Stimulated activated CD4-positive, alpha-beta T cell treated with anti-CD3 and anti-CD28 coated beads, Interleukin-1b, Interleukin-23, amount 100 ng/mL, for 4 hours (primary cell): Measurements from ENCODE around the gene WDR76.
"Not testable (repeated sequence)": the region's sequence is repeated elsewhere in the genome, so short reads cannot be mapped to it uniquely, and the experiment has no call there.

Experiments used
- DNase-seq, 2 donors: peaks; one replicate each; pipeline ENCODE4 v3.0.0-alpha.2; 2020; ENCODE audit warnings: low read depth in 2 of 2

The WDR76 gene

DNA sequence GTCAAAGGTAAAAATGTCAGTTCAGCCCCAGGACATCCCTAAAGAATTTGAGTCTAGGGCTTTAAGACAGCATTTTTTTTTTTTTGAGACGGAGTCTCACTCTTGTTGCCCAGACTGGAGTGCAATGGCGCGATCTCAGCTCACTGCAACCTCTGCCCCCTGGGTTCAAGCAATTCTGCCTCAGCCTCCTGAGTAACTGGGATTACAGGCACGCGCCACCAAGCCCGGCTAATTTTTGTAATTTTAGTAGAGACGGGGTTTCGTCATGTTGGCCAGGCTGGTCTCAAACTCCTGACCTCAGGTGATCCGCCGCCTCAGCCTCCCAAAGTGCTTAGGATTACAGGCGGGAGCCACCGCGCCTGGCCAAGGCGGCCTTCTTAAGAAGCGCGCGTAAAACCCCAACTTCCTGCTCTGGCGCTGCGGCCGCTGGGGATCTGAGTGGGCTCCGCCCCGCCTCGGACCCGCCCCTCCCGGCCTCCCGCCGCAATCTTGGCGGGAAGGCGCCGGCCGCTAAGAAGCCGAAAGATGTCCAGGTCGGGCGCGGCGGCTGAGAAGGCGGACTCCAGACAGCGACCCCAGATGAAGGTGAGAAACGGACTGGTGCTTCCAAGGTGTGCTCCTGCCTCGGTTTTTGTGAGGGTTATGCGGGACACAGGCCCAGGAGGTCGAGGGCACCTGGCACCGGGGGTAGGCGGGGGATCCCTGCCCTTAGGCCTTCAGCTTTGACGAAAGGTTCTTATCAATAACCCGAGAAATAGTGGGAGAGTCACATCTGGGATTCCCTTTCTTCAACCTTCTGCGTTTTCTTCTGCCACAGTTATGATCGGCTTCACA lies at the start of gene WDR76:
WDR76 (plus strand) TSS at position 495 of the 834 bp plus-strand sequence; CDS start at position 526, 31 bp downstream.
- DNase-seq, result peak; percentile 33 to 68

DNA sequence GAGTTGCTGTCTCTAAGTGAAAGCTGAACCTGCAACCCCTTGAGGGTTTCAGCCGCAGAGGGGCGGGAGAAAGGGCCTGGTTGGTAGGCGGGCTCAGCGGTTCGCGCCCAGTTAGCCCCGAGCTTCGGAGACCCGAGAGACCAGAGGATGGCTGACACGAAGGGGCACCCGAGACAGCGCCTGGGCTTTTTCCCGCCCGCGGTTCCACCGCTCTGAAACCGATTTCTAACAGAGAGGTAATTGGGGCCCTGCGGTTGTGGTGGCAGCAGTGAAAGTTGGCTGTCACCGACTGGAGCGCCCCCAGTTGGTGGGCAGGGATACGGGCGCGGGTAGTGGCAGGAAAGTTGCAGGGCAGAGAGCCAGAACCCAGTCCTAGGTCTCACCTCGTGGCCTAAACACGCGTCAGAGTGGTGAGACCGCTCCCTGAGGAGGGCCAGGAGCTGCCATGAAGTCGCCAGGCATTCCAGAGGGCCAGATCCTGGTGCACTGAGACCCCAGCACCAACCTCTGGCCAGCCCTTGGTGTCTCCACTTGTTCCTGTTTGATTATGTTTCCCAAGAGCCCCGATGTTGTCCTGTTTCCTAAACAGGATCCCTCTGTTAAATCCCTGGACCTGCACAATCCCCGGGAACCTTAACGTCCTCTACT lies 49.4 kb upstream of the WDR76 start:
- peak; percentile 70 to 72 for DNase-seq

DNA sequence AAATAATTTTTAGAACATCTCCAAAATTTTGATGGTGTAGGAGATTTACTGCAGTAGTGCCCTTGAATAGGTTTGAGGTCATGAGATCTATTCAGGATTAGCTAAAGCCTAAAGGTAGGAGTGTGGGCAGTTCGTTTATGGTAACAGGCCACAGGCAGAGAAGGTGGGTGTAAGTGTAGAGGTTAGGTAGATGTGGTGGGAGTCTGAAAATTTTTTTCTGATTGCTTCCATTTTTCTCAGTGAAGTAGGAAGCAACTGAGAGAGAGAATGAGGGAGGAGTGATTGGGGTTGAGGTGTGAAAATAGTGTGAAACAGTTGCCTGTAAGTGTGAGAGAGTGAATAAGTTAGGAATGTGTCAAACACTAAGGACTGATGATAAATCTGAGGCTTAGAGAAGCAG lies 47.8 kb upstream of the WDR76 start:
- DNase-seq, result no peak

DNA sequence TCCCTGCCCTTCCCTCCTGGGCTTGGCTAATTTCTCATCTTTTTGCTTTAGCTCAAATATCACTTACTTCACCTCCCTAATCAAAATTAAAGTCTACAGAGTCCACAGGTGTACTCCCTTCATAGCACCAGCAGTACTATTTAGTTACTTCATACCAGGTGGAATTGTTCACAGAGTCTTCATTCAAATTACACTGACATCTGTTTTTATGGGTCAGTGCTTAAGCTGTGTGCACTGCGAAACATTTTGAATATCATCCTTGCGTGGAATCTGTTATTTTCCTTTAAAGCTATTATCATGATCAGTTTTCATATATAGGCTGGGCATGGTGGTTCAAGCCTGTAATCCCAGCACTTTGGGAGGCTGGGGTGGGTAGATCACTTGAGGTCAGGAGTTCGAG lies 37.4 kb upstream of the WDR76 start:
- no peak for DNase-seq

DNA sequence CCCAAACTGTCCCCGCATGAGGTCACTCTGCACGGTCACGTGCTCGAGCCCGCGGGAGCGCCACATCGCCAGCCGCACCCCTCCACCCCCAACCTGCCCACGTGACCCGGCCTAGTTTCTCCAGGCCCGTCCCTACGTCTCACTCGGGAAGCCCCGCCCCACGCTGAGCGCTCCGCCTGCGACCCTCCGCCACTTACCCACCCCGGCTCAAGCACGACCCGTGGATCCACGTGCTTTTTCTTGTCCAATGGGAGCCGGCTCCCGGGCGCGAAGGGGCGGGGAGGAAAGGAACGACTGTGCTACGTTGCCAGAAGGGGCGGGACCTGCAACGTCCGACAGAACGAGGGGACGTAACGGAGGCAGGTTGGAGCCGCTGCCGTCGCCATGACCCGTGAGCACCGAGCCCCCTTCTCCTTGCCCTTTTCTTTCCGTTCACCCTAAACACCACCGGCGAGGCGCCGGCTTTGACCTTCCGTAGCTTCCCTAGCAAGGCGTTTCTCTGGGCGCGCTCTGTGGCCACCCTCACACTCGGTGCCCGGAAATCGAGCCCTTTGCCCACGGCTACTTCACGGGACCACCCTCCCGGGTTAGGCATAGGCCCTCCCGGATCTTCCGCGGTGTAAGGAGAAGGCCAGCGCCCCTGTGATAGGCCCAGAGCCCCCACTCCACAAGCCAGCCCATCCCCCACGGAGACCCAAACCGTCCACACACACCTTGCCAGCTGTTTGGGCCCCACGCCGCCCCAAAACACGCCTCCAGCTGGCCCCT lies 34.6 kb upstream of the WDR76 start, which contains the start of gene SERF2:
SERF2 (plus strand) TSS at position 328 of the 768 bp plus-strand sequence; CDS start at position 385, 57 bp downstream.
- DNase-seq, result peak; percentile 99

DNA sequence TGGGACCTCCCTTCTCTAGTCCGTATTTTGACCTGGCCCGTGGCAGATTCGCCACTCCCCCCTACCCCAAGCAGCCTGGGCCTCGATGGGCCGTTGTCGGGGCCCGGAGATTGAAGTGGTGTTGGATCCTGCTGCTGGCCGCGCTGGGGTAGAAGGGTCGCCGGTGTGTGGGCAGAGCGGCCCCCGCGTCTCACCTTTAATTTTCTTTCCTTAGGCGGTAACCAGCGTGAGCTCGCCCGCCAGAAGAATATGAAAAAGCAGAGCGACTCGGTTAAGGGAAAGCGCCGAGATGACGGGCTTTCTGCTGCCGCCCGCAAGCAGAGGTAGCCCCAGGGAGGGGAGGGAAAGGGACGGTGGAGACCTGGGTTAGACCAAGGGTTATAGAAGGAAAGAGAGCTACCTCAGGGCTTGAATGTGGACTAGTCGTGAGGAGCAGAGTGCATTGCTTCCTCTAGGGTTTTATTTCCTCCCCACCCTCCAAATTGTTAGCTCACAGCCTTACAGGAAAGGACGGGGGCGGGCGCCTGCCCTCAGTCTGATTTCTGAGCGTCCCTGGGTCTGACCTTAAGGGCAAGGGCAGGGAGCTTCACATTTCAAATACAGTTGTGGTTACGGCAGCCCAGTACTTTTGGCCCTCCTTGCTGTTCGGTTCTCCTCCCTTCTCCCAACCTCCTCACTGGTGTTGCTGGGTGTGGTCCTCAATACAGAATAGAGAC lies 33.9 kb upstream of the WDR76 start:
- peak in 1 of 2 donors; percentile 27 for DNase-seq

DNA sequence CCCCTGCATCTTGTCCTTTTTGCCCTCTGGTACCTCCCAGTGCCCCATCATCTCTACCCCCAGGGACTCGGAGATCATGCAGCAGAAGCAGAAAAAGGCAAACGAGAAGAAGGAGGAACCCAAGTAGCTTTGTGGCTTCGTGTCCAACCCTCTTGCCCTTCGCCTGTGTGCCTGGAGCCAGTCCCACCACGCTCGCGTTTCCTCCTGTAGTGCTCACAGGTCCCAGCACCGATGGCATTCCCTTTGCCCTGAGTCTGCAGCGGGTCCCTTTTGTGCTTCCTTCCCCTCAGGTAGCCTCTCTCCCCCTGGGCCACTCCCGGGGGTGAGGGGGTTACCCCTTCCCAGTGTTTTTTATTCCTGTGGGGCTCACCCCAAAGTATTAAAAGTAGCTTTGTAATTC lies 33.2 kb upstream of the WDR76 start:
- DNase-seq, result no peak

DNA sequence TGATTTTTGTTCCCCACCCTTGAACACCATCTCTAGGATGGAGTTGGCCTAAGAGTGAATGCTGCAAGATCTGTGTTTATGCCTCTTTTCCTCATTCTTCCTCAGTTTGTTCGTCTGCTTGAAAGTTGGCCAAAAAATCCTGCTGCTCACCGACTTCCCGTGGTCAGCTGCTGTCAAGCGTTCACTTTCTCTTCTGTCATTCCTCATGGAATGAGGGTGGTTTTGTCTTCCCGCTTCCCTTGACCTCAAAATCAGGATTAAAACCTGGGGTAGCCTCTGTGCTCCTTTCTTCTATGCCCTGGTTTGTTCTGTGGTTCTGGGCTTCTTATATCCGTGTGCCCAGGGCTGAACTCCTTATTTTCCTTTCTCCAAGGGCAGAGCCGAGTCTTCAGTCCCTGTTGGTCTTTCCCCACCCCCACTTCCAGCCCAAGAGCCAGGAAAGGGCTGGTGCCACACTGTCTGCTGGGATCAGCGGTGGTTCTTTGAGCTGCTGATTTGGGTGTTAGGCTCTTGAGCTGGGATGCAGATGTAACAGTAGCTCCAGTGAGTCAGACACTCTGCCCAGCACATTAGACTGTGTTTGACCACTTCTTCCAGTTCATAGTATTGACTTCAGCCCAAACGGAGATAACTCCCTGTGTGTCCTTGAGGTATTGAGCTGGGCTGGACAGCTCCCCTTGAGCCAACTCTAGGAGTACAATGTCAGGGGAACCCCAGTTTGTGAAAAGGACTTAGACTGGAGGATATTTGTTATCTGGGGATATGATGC lies 32.3 kb upstream of the WDR76 start:
- DNase-seq, result no peak

DNA sequence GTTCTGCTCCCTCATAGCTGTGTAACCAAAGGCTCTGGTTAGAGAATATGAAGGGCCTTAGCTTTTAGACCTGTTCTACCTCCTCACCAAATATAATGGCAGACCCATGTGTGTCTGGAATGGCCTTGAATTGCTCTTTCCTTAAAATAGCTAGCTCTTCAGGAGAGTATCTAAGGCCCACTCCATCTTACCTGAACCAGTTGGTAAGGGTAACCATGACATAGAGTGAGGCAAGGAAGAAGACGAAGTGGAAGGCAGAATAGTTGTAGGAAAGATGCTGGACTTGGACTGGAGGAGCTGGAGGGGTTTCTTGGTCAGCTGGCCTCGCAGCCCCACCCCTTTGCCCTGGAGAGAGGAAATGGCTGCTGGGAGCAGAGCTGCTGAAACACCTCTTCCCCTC lies 31.6 kb upstream of the WDR76 start:
- no peak for DNase-seq

DNA sequence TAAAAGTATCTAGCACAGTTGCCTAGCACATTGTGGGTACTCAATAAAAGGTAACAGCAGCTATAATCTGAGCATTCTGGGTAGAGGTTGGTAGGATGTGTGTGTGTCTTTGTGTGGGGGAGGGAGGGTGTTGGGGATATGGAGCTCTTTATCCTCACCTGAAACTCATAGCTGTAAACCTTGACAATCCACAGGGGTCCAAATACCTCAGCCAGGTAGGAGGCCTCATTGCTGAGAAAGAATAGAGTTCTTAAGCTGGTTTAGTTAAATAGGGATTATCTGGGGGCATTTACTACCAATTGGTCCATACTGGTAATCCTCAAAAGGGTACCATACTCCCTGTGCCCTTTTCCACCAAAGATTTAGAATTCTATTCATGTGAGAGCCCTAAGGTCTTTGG lies 30.8 kb upstream of the WDR76 start:
- no peak for DNase-seq

DNA sequence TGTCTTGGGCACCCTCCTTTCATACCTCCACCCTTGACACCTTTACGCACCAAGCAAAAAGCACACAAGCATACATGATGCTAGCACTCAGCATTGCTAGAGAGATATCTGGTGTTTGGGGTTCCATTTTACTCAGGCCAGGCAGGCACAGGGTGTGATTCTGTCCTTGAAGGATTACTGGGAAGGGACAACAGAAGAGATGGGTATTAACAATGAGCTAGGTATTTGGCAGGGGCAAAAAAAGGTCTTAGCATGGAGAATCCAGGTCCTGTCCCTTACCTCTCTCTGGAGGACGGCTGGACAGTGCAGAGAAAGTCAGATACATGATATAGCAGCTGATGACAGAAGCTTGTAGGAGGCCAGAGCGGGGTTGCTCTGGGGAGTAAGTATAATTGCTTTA lies 30.2 kb upstream of the WDR76 start:
- DNase-seq, result no peak

DNA sequence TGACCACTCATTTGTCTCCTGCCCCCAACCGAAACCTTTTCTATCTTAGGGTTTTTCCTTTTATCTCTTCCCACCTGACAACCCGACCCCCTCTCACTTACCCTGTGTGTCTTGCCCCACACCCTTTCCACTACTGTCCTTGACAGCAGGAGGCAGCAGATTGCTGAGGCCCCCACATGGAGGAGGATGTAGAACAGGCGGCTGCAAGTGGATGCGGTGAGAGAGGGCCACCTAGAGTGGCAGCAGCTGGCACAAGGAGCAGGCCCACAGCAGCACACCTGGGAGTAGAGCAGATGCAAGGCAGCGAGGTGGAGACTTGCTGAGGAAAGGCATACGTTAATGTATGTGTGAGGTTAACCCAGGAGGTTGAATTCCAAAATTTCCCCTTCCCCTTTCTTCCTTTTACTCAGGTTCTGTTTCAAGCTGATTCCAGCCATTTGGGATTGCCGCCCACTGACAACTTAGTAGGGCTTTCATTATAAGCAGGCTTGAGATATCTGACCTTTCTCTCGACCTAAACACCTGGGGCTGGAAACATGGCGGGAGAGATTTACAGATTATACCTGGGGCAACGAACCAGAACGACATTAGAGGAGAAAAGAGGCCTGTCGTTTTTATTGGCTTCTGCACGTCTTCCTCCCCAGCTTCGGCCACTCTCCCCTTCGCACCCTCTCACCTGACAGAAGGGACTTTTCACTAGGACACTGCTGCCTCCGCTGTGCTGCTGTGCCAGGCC lies 27.4 kb upstream of the WDR76 start:
- DNase-seq, result no peak

DNA sequence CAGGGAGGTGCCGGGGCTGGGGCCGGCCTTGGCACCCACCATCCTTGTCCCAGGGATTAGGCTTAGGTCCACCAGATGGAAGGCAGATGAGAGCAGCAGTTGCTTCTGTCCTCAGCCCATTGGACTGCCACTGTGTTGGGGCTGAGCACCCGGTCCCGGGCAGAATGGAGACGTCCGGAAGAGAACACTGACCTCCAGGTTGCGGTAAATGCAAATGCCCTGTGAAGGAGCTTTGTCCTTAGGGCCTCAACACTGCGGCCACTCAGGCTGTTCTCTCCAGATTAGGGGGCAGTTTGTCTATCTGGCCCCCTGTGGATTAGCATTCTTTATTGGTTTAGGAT lies 26.9 kb upstream of the WDR76 start, which contains the start of gene SERINC4:
SERINC4 (minus strand) TSS at position 276 of the 341 bp plus-strand sequence; CDS start at position 42, 234 bp downstream.
- DNase-seq, result no peak

DNA sequence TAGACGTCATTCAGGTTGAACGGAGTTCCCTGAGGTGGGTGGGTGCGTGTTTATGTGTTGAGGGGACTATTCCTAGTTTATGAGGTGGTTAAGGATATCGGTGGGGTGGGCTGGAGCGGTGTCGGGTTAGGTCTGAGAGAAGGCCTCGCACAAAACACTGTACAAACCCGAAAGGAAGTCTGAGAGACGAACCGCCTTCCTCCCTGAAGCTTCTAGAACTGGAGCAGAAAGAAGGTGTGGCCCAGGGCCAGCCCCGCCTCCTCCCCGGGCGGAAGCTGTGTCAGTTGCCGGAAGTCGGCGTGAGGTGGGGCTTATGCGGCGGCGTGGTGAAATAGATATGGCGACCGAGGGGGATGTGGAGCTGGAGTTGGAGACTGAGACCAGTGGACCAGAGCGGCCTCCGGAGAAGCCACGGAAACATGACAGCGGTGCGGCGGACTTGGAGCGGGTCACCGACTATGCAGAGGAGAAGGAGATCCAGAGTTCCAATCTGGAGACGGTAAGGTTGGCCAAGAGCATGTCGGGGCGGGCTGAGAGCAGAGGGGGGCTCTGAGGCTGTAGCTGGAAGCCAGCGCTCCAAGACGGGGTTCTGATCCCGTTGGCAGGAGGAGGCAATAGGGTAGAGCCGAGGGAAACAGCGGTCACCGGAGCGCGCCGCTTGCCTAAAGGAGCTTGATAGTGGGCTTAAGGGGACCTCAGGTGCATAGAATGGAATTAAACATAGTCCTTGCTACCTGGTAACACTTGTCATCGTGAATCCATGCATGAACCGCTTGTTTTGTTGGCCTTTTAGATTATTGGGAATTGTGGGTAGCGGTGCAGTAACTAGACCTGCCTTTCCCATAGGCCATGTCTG lies 26.3 kb upstream of the WDR76 start, which contains the start of gene HYPK:
HYPK (plus strand) TSS at position 314 of the 856 bp plus-strand sequence; CDS start at position 338, 24 bp downstream.
- DNase-seq, result peak; percentile 85 to 86

DNA sequence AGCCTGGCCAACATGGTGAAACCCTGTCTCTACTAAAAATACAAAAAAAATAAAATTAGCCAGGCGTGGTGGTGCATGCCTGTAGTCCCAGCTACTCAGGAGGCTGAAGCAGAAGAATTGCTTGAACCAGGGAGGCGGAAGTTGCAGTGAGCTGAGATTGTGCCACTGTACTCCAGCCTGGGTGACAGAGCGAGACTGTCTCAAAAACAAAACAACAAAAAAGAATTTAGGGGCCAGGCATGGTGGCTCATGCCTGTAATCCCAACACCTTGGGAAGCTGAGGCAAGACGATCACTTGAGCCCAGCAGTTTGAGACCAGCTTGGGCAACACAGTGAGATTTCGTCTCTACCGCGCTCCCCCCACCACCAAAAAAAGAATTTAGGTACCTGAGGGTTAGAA lies 24.1 kb upstream of the WDR76 start:
- not testable (repeated sequence) for DNase-seq

DNA sequence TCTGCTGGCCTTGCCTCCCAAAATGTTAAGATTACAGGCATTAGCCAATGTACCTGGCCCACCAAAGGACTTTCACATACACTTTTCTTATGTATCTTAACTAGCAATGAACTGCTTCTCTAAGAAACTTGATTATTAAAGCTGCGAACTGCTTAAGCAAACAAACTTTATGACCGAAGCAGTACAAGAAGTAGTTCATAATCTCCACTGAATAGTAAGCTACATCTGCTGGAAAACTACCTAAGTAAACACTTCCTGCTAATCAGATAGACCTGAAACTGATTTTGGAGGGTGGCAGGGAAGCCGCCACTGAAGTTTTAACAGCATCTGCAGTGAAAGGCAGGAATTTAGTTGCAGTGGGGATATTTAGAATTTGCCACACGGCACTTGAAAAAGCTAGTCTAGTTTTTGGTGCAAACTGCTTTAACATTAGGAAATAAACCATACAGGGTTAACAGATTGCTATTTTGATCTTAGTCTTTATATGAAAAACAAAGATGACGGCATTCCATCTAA lies 18.3 kb upstream of the WDR76 start:
- DNase-seq, result no peak

DNA sequence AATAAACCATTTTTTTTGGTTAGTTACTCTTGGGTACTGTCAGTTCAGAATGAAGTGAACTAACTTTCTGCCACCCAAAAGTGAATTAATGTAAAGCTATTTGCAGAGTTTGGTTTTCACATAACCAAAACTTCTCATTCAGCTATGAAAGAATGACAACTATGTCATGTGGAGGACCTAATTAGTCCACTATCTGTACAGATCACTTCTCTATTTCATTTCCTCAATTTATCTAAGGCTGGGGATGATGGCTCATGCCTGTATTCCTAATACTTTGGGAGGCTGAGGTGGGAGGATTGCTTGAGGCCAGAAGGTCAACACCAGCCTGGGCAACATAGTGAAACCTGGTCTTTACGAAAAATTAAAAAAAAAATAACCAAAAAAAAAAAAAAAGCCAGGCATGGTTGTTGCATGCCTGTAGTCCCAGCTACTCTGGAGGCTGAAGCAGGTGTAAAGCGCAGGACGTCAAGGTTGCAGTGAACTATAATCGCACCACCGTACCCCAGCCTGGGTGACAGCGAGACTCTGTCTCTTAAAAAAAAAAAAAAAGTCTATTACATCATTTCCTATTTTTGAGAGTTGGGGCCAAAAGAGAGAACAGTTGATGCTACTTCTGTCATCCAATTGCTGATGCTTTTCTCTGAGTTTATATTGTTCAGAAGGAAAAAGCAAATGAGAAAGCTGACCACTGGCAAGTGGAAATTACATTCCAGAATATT lies 17.7 kb upstream of the WDR76 start:
- no peak for DNase-seq

DNA sequence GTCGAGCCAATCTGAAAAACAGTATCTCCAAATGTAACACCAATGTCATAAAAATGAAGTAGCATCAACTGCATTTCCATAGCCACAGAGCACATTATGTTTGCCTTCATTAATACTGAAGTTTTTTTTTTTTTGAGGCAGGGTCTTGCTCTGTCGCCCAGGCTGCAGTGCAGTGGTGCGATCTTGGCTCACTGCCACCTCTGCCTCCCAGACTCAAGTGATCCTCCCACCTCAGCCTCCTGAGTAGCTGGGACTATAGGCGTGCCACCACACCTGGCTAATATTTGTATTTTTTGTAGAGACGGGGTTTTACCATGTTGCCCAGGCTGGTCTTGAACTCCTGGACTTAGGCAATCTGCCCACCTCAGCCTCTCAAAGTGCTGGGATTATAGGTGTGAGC lies 11.7 kb upstream of the WDR76 start:
- DNase-seq, result not testable (repeated sequence)
